Hematopoietic multipotent progenitor cell (in vitro differentiated cells): ENCODE data around the gene ACCSL. TPM values are rescaled to one million over a fixed set of nuclear protein-coding genes. Genes with fewer than 3 reads are reported as not detected.

Experiments
- DNase-seq, 3 donors: peaks; one replicate each; pipeline ENCODE4 v3.0.0-alpha.2; 2011 to 2015; ENCODE audit warnings: low read depth in 2 of 3, low spot score in 2 of 3
- total RNA-seq: library from RNA; depleted of rRNA; stranded (reverse); fragments of >200 nt; gene quantifications from one replicate; pipeline ENCODE4 v1.2.3, GENCODE V29; 2012

The ACCSL gene
- total RNA-seq = not detected

GRCh38 chr11:44047931-44048431, at the start of gene ACCSL:
Gene ACCSL, plus strand, starts transcription at chr11:44047981. Its CDS starts 56 bp downstream, at chr11:44048037.
- no peak for DNase-seq

GRCh38 chr11:43998308-43998707, 49.5 kb upstream of the ACCSL start:
- DNase-seq = no peak

GRCh38 chr11:44000731-44001130, 47.0 kb upstream of the ACCSL start:
- no peak for DNase-seq

GRCh38 chr11:44002191-44003093, 45.3 kb upstream of the ACCSL start:
- DNase-seq = no peak

- no peak for DNase-seq
Measured at GRCh38 chr11:44003736-44004451, 43.9 kb upstream of the ACCSL start.

GRCh38 chr11:44004452-44005062, 43.2 kb upstream of the ACCSL start:
- DNase-seq = no peak

GRCh38 chr11:44005063-44005701, 42.6 kb upstream of the ACCSL start:
- DNase-seq = no peak

GRCh38 chr11:44005956-44006355, 41.8 kb upstream of the ACCSL start:
- DNase-seq = no peak

GRCh38 chr11:44006917-44007361, 40.8 kb upstream of the ACCSL start:
- no peak for DNase-seq

GRCh38 chr11:44007481-44008087, 40.2 kb upstream of the ACCSL start:
- DNase-seq = no peak

GRCh38 chr11:44008088-44008501, 39.7 kb upstream of the ACCSL start:
- DNase-seq = no peak

- DNase-seq = no peak
Measured at GRCh38 chr11:44008698-44009097, 39.1 kb upstream of the ACCSL start.

- no peak for DNase-seq
Measured at GRCh38 chr11:44010789-44011251, 37.0 kb upstream of the ACCSL start.

- DNase-seq = no peak
Measured at GRCh38 chr11:44011797-44012196, 36.0 kb upstream of the ACCSL start.

GRCh38 chr11:44014968-44015623, 32.7 kb upstream of the ACCSL start:
- no peak for DNase-seq

- no peak for DNase-seq
Measured at GRCh38 chr11:44015624-44016007, 32.2 kb upstream of the ACCSL start.

- DNase-seq = no peak
Measured at GRCh38 chr11:44016131-44016530, 31.6 kb upstream of the ACCSL start.

- no peak for DNase-seq
Measured at GRCh38 chr11:44016546-44017442, 31.0 kb upstream of the ACCSL start.
